Measurements from ENCODE around the gene SEC62. TPM values are rescaled to one million over a fixed set of nuclear protein-coding genes. Genes with fewer than 3 reads are reported as not detected.

SEC62 gene, protein sequence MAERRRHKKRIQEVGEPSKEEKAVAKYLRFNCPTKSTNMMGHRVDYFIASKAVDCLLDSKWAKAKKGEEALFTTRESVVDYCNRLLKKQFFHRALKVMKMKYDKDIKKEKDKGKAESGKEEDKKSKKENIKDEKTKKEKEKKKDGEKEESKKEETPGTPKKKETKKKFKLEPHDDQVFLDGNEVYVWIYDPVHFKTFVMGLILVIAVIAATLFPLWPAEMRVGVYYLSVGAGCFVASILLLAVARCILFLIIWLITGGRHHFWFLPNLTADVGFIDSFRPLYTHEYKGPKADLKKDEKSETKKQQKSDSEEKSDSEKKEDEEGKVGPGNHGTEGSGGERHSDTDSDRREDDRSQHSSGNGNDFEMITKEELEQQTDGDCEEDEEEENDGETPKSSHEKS
- total RNA-seq: 78.7 TPM
- 100 to 1,000 TPM; 127 to 193 (median 141) TPM for polyA plus RNA-seq

DNA sequence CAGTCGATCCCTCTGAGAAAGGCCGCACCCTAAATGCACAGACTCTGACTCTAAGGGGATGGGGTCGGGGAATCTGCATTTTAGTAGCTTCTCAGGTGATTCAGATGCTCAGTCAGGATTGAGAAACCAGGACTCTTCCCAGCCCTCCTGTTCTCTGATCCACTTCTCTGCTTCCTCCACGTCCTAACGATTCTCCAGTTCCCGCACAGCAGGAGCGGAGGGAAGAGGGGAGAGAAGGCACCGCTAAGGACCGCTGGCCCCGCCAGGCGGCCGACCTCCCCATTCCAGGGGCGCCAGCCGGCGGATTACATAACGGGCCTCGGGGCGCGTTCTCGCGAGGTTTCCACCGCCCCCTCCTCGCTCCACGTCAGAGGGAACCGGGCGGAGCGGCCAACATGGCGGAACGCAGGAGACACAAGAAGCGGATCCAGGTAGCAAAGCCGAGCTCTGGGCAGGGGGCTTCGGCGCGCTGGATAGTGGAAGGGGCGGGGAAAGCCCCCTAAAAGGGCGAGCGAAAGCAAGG lies at the start of gene SEC62:
Gene SEC62, plus strand, starts transcription at position 380 of the 523 bp plus-strand sequence. Its CDS starts 16 bp downstream, at position 396.
- no peaks in the 10 kb centered on the region for H3K36me3 Mint-ChIP-seq
- peaks cover 8% of the 10 kb centered on the region for H3K27me3 Mint-ChIP-seq
- ATAC-seq (ENCODE audit: low read depth in 2 of 2) (peak; percentile 92 to 94), DNase-seq (peak; percentile 91 to 96 (median 95))
- peaks cover 24 to 63% (median 49%) of the 10 kb centered on the region in 4 donors for H3K4me1 Mint-ChIP-seq
- H3K36me3 ChIP-seq (ENCODE audit: control insufficient read depth, insufficient read depth, low read length): peaks cover 5% of the 10 kb centered on the region
- H3K9me3 Mint-ChIP-seq: no peaks in the 10 kb centered on the region
- peak within 1 kb of the TSS; percentile 90 for H3K27ac ChIP-seq (ENCODE audit: insufficient read depth, low read length, poor library complexity, severe bottlenecking)
- peak within 1 kb of the TSS; percentile 99 for H3K27ac Mint-ChIP-seq
- no peaks in the 10 kb centered on the region for H3K9me3 ChIP-seq (ENCODE audit: control insufficient read depth in 2 of 2, low read length in 2 of 2)
- peak within 1 kb of the TSS; percentile 97 for H3K4me3 ChIP-seq (ENCODE audit: low read depth, low read length)
- H3K4me1 ChIP-seq (ENCODE audit: control insufficient read depth, insufficient read depth, low read length, poor library complexity, severe bottlenecking): peaks cover 37% of the 10 kb centered on the region
- peak within 1 kb of the TSS; percentile 85 to 100 (median 95) for H3K4me3 Mint-ChIP-seq
- no peaks in the 10 kb centered on the region for H3K27me3 ChIP-seq (ENCODE audit: control insufficient read depth, insufficient read depth, low read length)

DNA sequence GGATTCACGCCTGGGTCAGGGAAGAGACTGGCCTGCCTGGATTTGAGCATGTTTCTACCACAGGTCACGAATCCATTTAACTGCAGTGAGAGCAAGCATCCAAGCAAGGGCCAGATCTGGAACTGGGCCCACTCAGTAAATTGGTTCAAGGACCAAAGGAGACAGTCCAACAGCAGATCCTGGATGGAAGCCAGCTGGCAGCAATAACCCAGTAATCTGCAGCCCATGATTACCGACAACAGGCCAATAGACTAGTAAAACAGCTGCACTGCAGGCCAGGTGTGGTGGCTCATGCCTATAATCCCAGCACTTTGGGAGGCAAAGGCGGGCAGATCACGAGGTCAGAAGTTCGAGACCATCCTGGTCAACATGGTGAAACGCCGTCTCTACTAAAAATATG lies 43.4 kb upstream of the SEC62 start:
- ATAC-seq (ENCODE audit: low read depth in 2 of 2) (no peak), DNase-seq (no peak)
- no peak overlapping the region for H3K27ac Mint-ChIP-seq
- no peaks in the 10 kb centered on the region for H3K36me3 Mint-ChIP-seq
- Histone ChIP-seq H3K36me3 (ENCODE audit: control insufficient read depth, insufficient read depth, low read length) (no peaks in the 10 kb centered on the region), H3K9me3 (ENCODE audit: control insufficient read depth in 2 of 2, low read length in 2 of 2) (no peaks in the 10 kb centered on the region), H3K27me3 (ENCODE audit: control insufficient read depth, insufficient read depth, low read length) (no peaks in the 10 kb centered on the region), H3K4me1 (ENCODE audit: control insufficient read depth, insufficient read depth, low read length, poor library complexity, severe bottlenecking) (no peaks in the 10 kb centered on the region), H3K4me3 (ENCODE audit: low read depth, low read length) (no peak overlapping the region), H3K27ac (ENCODE audit: insufficient read depth, low read length, poor library complexity, severe bottlenecking) (no peak overlapping the region)
- peaks cover 4% of the 10 kb centered on the region for H3K27me3 Mint-ChIP-seq
- no peaks in the 10 kb centered on the region for H3K9me3 Mint-ChIP-seq
- no peak overlapping the region for H3K4me3 Mint-ChIP-seq
- H3K4me1 Mint-ChIP-seq: no peaks in the 10 kb centered on the region

DNA sequence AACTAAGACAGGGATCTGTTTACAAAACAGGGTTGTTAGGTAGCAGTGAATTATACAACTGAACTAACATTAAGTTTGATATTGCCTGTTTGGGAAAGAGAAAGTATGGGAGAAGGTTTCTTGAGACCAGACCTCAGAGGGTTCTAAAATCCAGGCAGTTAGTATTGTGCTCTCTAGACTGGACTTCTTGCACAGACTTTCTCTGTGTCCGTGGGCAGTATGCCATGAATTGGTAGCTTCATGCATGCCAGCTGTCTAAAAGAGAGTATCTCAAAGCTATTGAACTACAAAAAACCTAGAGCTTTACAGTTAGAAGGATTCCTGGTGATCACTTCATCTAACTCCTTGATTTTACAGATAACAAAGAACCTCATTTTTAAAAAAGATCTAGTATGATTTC lies 42.8 kb upstream of the SEC62 start:
- ATAC-seq (ENCODE audit: low read depth in 2 of 2) (no peak), DNase-seq (no peak)
- Mint-ChIP-seq H3K36me3 (no peaks in the 10 kb centered on the region), H3K9me3 (no peaks in the 10 kb centered on the region), H3K4me1 (no peaks in the 10 kb centered on the region), H3K4me3 (no peak overlapping the region), H3K27me3 (peaks cover 4% of the 10 kb centered on the region), H3K27ac (no peak overlapping the region)
- H3K27ac ChIP-seq (ENCODE audit: insufficient read depth, low read length, poor library complexity, severe bottlenecking): no peak overlapping the region
- no peaks in the 10 kb centered on the region for H3K36me3 ChIP-seq (ENCODE audit: control insufficient read depth, insufficient read depth, low read length)
- no peaks in the 10 kb centered on the region for H3K9me3 ChIP-seq (ENCODE audit: control insufficient read depth in 2 of 2, low read length in 2 of 2)
- H3K27me3 ChIP-seq (ENCODE audit: control insufficient read depth, insufficient read depth, low read length): no peaks in the 10 kb centered on the region
- no peak overlapping the region for H3K4me3 ChIP-seq (ENCODE audit: low read depth, low read length)
- no peaks in the 10 kb centered on the region for H3K4me1 ChIP-seq (ENCODE audit: control insufficient read depth, insufficient read depth, low read length, poor library complexity, severe bottlenecking)

DNA sequence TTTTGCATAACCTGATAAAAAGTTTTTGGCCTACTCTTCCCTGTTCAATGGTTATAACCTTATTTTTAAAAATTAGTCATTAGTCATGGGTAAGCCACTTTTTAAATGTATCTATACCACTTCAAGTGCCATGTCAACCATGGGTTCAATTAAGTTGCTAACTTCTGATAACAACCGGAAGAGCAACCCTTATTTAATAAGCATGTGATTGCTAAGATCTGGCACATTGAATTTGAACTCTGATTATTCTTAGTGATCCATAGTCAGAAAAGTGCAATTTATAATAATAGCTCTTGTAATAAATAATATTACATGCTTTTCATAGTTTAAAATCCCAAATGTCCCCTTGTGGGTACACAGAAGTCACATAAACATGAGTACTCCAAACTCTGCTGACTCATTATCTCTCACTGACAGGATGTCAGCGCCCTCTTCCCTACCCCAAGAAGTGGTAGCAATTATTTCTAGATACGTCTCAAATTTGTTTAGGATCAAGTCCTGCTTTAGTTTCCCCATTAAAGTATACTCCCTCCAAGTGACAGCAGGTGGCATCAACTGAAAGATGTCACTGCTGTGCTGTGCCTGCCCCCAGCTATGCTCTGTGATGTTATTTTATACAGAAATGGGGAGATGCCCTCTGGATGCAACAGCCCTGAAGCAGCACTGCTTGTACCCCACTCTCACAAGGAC lies 36.6 kb upstream of the SEC62 start:
- no peaks in the 10 kb centered on the region for H3K36me3 Mint-ChIP-seq
- H3K27me3 Mint-ChIP-seq: peaks cover 11% of the 10 kb centered on the region
- peak overlapping the region in 1 of 3 donors; percentile 59 for H3K27ac Mint-ChIP-seq
- DNase-seq (peak in 1 of 3 donors; percentile 36), ATAC-seq (ENCODE audit: low read depth in 2 of 2) (no peak)
- Histone ChIP-seq H3K4me3 (ENCODE audit: low read depth, low read length) (no peak overlapping the region), H3K9me3 (ENCODE audit: control insufficient read depth in 2 of 2, low read length in 2 of 2) (no peaks in the 10 kb centered on the region), H3K36me3 (ENCODE audit: control insufficient read depth, insufficient read depth, low read length) (no peaks in the 10 kb centered on the region), H3K4me1 (ENCODE audit: control insufficient read depth, insufficient read depth, low read length, poor library complexity, severe bottlenecking) (no peaks in the 10 kb centered on the region), H3K27ac (ENCODE audit: insufficient read depth, low read length, poor library complexity, severe bottlenecking) (no peak overlapping the region), H3K27me3 (ENCODE audit: control insufficient read depth, insufficient read depth, low read length) (peaks cover 5% of the 10 kb centered on the region)
- H3K4me1 Mint-ChIP-seq: peaks cover 0 to 2% (median 0%) of the 10 kb centered on the region in 4 donors
- H3K9me3 Mint-ChIP-seq: peaks cover 0 to 1% (median 0%) of the 10 kb centered on the region in 7 donors
- H3K4me3 Mint-ChIP-seq: no peak overlapping the region

DNA sequence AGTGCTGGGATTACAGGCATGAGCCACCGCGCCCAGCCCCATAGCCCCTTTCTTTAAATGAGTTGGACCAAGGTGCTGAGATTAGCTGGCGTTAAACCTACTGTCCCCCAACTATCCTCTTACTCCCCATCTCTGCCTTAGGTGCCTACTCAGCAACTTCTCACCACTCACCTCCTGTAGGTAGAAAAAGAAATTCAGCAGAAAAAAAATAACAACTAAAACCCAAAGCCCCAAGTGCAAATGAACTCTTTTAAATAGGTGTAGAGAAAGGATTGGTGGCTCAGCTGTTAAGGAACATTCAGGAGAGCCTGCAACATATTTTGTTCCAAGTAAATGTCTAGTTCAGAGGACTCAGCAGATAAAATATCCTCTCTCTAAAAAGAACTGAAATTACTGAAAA lies 35.8 kb upstream of the SEC62 start:
- no peak overlapping the region for H3K27ac ChIP-seq (ENCODE audit: insufficient read depth, low read length, poor library complexity, severe bottlenecking)
- H3K9me3 Mint-ChIP-seq: peaks cover 0 to 1% (median 0%) of the 10 kb centered on the region in 7 donors
- no peak for ATAC-seq (ENCODE audit: low read depth in 2 of 2)

DNA sequence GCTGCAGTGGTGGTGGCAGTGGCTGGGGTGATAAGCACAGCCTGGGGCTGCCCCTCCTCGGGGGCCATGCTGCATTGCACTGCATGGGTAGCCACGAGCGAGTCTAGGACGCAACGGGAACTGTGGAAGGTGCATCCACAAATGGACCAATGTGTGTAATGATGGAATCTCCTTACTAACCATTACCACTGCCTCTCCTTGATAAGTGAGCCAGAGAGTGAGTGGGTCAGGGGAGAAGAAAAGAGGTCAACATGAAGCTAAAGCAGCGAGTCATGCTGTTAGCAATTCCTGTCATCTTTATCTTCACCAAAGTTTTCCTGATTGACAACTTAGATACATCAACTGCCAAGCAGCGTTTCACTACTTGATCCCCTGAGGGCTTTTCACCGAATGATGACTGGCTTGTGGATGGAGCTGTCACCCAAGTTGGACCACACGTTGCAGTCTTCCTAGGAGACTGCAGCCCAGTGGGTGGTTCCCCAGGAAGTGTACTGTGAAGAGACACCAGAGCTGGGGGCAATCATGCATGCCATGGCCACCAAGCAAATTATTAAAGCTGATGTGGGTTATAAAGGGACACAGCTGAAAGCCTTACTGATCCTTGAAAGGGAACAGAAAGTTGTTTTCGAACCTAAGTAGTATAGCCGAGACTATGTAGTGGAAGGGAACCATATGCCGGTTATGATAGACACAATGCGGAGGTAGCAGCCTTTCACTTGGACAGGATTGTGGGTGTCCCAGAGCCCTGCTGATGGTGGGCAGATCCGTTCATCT lies 34.7 kb upstream of the SEC62 start:
- ATAC-seq (ENCODE audit: low read depth in 2 of 2) (peak; percentile 43 to 58), DNase-seq (no peak)
- no peak overlapping the region for H3K4me3 Mint-ChIP-seq
- peaks cover 5% of the 10 kb centered on the region for H3K27me3 ChIP-seq (ENCODE audit: control insufficient read depth, insufficient read depth, low read length)
- H3K9me3 ChIP-seq (ENCODE audit: control insufficient read depth in 2 of 2, low read length in 2 of 2): no peaks in the 10 kb centered on the region
- H3K9me3 Mint-ChIP-seq: peaks cover 0 to 1% (median 0%) of the 10 kb centered on the region in 7 donors
- no peak overlapping the region for H3K4me3 ChIP-seq (ENCODE audit: low read depth, low read length)
- no peak overlapping the region for H3K27ac ChIP-seq (ENCODE audit: insufficient read depth, low read length, poor library complexity, severe bottlenecking)
- no peaks in the 10 kb centered on the region for H3K36me3 Mint-ChIP-seq
- peak overlapping the region in 1 of 3 donors; percentile 54 for H3K27ac Mint-ChIP-seq
- peaks cover 14% of the 10 kb centered on the region for H3K27me3 Mint-ChIP-seq
- H3K4me1 ChIP-seq (ENCODE audit: control insufficient read depth, insufficient read depth, low read length, poor library complexity, severe bottlenecking): no peaks in the 10 kb centered on the region
- no peaks in the 10 kb centered on the region for H3K36me3 ChIP-seq (ENCODE audit: control insufficient read depth, insufficient read depth, low read length)
- H3K4me1 Mint-ChIP-seq: peaks cover 0 to 2% (median 0%) of the 10 kb centered on the region in 4 donors

More for the DNA sequence above, 35.8 kb upstream of the SEC62 start:
- Histone ChIP-seq H3K27me3 (ENCODE audit: control insufficient read depth, insufficient read depth, low read length) (peaks cover 5% of the 10 kb centered on the region), H3K4me3 (ENCODE audit: low read depth, low read length) (no peak overlapping the region), H3K36me3 (ENCODE audit: control insufficient read depth, insufficient read depth, low read length) (no peaks in the 10 kb centered on the region), H3K4me1 (ENCODE audit: control insufficient read depth, insufficient read depth, low read length, poor library complexity, severe bottlenecking) (no peaks in the 10 kb centered on the region), H3K9me3 (ENCODE audit: control insufficient read depth in 2 of 2, low read length in 2 of 2) (no peaks in the 10 kb centered on the region)
- peaks cover 0 to 2% (median 0%) of the 10 kb centered on the region in 4 donors for H3K4me1 Mint-ChIP-seq
- H3K27me3 Mint-ChIP-seq: peaks cover 14% of the 10 kb centered on the region
- no peak for DNase-seq
- H3K27ac Mint-ChIP-seq: no peak overlapping the region
- no peaks in the 10 kb centered on the region for H3K36me3 Mint-ChIP-seq
- H3K4me3 Mint-ChIP-seq: no peak overlapping the region

DNA sequence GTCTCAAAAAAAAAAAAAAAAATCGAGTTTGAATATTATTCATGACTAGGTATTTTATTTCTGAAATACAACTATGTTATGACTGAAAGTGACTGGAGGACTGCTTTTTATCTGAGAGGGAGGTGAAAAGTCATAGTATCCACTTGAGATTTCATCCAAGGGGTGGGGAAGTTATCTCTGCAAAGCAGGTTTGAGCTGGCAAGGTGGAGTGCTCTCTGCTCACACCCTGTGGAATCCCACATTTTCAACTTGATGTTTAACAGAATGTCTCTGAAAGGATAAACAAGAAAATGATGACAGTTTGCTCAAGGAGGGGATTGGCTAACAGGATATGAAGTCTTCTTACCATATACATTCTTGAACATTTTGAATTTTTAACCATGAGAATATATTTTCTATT lies 27.3 kb upstream of the SEC62 start:
- no peak overlapping the region for H3K4me3 ChIP-seq (ENCODE audit: low read depth, low read length)
- ATAC-seq (ENCODE audit: low read depth in 2 of 2) (no peak), DNase-seq (no peak)
- no peak overlapping the region for H3K27ac ChIP-seq (ENCODE audit: insufficient read depth, low read length, poor library complexity, severe bottlenecking)
- Mint-ChIP-seq H3K27me3 (peaks cover 18% of the 10 kb centered on the region), H3K4me1 (peaks cover 0 to 11% (median 6%) of the 10 kb centered on the region in 4 donors), H3K9me3 (peaks cover 0 to 2% (median 0%) of the 10 kb centered on the region in 7 donors), H3K36me3 (peaks cover 3% of the 10 kb centered on the region), H3K27ac (no peak overlapping the region), H3K4me3 (no peak overlapping the region)
- peaks cover 14% of the 10 kb centered on the region for H3K27me3 ChIP-seq (ENCODE audit: control insufficient read depth, insufficient read depth, low read length)
- no peaks in the 10 kb centered on the region for H3K4me1 ChIP-seq (ENCODE audit: control insufficient read depth, insufficient read depth, low read length, poor library complexity, severe bottlenecking)
- H3K36me3 ChIP-seq (ENCODE audit: control insufficient read depth, insufficient read depth, low read length): no peaks in the 10 kb centered on the region
- no peaks in the 10 kb centered on the region for H3K9me3 ChIP-seq (ENCODE audit: control insufficient read depth in 2 of 2, low read length in 2 of 2)
